ENCODE measurements around the gene ZNF575. TPM values are rescaled to one million over a fixed set of nuclear protein-coding genes. Genes with fewer than 3 reads are reported as not detected.
A peak's percentile ranks its signal among the peaks of the same experiment; 100 is the strongest.

The ZNF575 gene
- total RNA-seq, 1 experiment from 2014 or later, result not detected

- Histone ChIP-seq H3K4me2 (ENCODE audit: insufficient read depth, insufficient read length, low read length) (no peak overlapping the region), H3T11ph (ENCODE audit: low read length) (no peak overlapping the region), H3K27me3 (ENCODE audit: insufficient read depth, low read length) (peaks cover 4% of the 10 kb centered on the region; the same call in 1 of the 2 replicates), H3K14ac (ENCODE audit: insufficient read depth, low read length) (no peak overlapping the region), H3K4me1 (ENCODE audit: insufficient read depth, low read length) (no peaks in the 10 kb centered on the region), H2BK20ac (ENCODE audit: low read depth, low read length, poor library complexity, severe bottlenecking) (no peak overlapping the region), H2BK120ac (ENCODE audit: low read depth, low read length, poor library complexity, severe bottlenecking) (no peak overlapping the region), H4K5ac (ENCODE audit: insufficient read length, low read depth, low read length) (no peak overlapping the region), H3K9me3 (ENCODE audit: control insufficient read depth, low read depth, low read length) (no peaks in the 10 kb centered on the region), H4K91ac (ENCODE audit: insufficient read length, low read depth, low read length) (no peak overlapping the region), H3K79me2 (ENCODE audit: insufficient read depth, low read length) (no peaks in the 10 kb centered on the region), H3K4ac (ENCODE audit: low read depth, low read length) (no peak overlapping the region), H3K79me1 (ENCODE audit: insufficient read depth, low read depth, low read length, poor library complexity, severe bottlenecking) (no peaks in the 10 kb centered on the region), H2BK5ac (ENCODE audit: insufficient read length, low read length) (no peak overlapping the region), H3K56ac (ENCODE audit: insufficient read length, low read depth, low read length) (no peak overlapping the region), H2AK5ac (ENCODE audit: insufficient read length, low read length) (no peak overlapping the region), H3K23me2 (ENCODE audit: insufficient read length, low read depth, low read length, poor library complexity, severe bottlenecking) (peaks cover 12% of the 10 kb centered on the region), H2AFZ (ENCODE audit: low read length) (no peak overlapping the region), H4K8ac (replicated peaks; ENCODE audit: insufficient read length, low read depth, low read length) (no peak overlapping the region), H3K18ac (ENCODE audit: insufficient read length, low read depth, low read length) (no peak overlapping the region), H3K23ac (ENCODE audit: insufficient read length, low read depth, low read length) (no peak overlapping the region), H3K27ac (ENCODE audit: insufficient read length, low read depth, low read length) (no peak overlapping the region), H4K20me1 (ENCODE audit: control insufficient read depth, insufficient read depth, insufficient read length) (no peaks in the 10 kb centered on the region), H3K9ac (ENCODE audit: extremely low read depth, insufficient read length, low read length) (no peak overlapping the region), H2BK15ac (ENCODE audit: low read depth, low read length) (no peak overlapping the region), H2BK12ac (ENCODE audit: insufficient read length, low read depth, low read length) (no peak overlapping the region)
- Mint-ChIP-seq H3K4me3 (no peak overlapping the region), H3K27ac (peak overlapping the region in 1 of 3 experiments; percentile 60; a peak in 3 of 7 replicates), H3K27me3 (ENCODE audit: low read depth) (peaks cover 12% of the 10 kb centered on the region), H3K36me3 (ENCODE audit: insufficient read depth in 1 of 3, low read depth in 3 of 3) (peaks cover 2 to 11% (median 10%) of the 10 kb centered on the region in 3 experiments; a peak in 6 of 7 replicates), H3K9me3 (no peaks in the 10 kb centered on the region), H3K4me1 (peaks cover 10 to 27% of the 10 kb centered on the region in 2 experiments; a peak in 3 of 4 replicates)
- no CpG with 5 or more reads among the region's 3 CpGs for WGBS (ENCODE audit: extremely low coverage, insufficient read length, low lambda C conversion rate)
- TF ChIP-seq CTCF (conservative IDR thresholded peaks at IDR 0.05), result no peak
- no peak for DNase-seq
Measured at GRCh38 chr19:43499042-43499441, 33.9 kb upstream of the ZNF575 start.
